Endodermal cell (in vitro differentiated cells): Measurements from ENCODE around the gene HOATZ. TPM values are rescaled to one million over a fixed set of nuclear protein-coding genes. Genes with fewer than 3 reads are reported as not detected.
A peak's percentile ranks its signal among the peaks of the same experiment; 100 is the strongest.

Source experiments
- DNase-seq: peaks from one replicate; pipeline ENCODE4 v3.0.0-alpha.2; 2017
- H3K27ac ChIP-seq: 2 replicates; pipeline ENCODE4 v1.5.1; 2013; ENCODE audit warnings: mild to moderate bottlenecking, low read depth, low read length, moderate library complexity
- H3K27me3 ChIP-seq: 2 replicates; pipeline ENCODE4 v1.6.1; 2013; ENCODE audit warnings: mild to moderate bottlenecking, low read length, moderate library complexity; ENCODE audit not compliant: insufficient read depth, control insufficient read depth, poor library complexity, severe bottlenecking
- H3K36me3 ChIP-seq: 2 replicates; pipeline ENCODE4 v1.7.0; 2013; ENCODE audit warnings: mild to moderate bottlenecking, low read length, moderate library complexity; ENCODE audit not compliant: control insufficient read depth, insufficient read depth
- H3K4me1 ChIP-seq: one replicate; pipeline ENCODE4 v1.7.0; 2013; ENCODE audit warnings: low read length; ENCODE audit not compliant: control insufficient read depth, insufficient read depth
- H3K4me3 ChIP-seq: 2 replicates; pipeline ENCODE4 v1.5.1; 2013; ENCODE audit warnings: mild to moderate bottlenecking, low read length, moderate library complexity
- H3K9ac ChIP-seq: 2 replicates; pipeline ENCODE4 v1.6.1; 2013; ENCODE audit warnings: mild to moderate bottlenecking, low read length, moderate library complexity; ENCODE audit not compliant: poor library complexity, severe bottlenecking; ENCODE audit errors: extremely low read depth
- H3K9me3 ChIP-seq: 2 replicates; pipeline ENCODE4 v1.6.1; 2013; ENCODE audit warnings: mild to moderate bottlenecking, low read length, moderate library complexity; ENCODE audit not compliant: control insufficient read depth
- H3K27ac Mint-ChIP-seq: 2 replicates; pipeline ENCODE4 v1.8.0; 2020; ENCODE audit warnings: mixed read lengths
- H3K27me3 Mint-ChIP-seq: 2 replicates; pipeline ENCODE4 v1.8.0; 2021; ENCODE audit warnings: mild to moderate bottlenecking, mixed read lengths; ENCODE audit not compliant: insufficient read depth
- H3K36me3 Mint-ChIP-seq: 2 replicates; pipeline ENCODE4 v1.8.0; 2020; ENCODE audit warnings: low read depth, mixed read lengths
- H3K4me1 Mint-ChIP-seq: 2 replicates; pipeline ENCODE4 v1.8.0; 2020; ENCODE audit warnings: mixed read lengths
- H3K4me3 Mint-ChIP-seq: 2 replicates; pipeline ENCODE4 v1.8.0; 2020; ENCODE audit warnings: mild to moderate bottlenecking, moderate library complexity, mixed read lengths
- H3K9me3 Mint-ChIP-seq: 2 replicates; pipeline ENCODE4 v1.8.0; 2020; ENCODE audit warnings: mild to moderate bottlenecking, mixed read lengths
- WGBS, 2 experiments: methylation state at CpG; one replicate each; pipeline versions ENCODE4 v1.1.5 to v1.1.7; 2013; ENCODE audit warnings: missing lambda C conversion rate in 2 of 2, mixed read lengths in 1 of 2; ENCODE audit not compliant: insufficient coverage in 1 of 2, insufficient read length in 1 of 2; 5-methylcytosine and 5-hydroxymethylcytosine counted together
- total RNA-seq, 2 donors: library from RNA; stranded (reverse); fragmentation: NEBNext Ultra II Directional in 1 of 2; extraction: Animal tissue kit (Norgen Biotek cat#: 25700) in 1 of 2; gene quantifications; 2 replicates in 1 of 2; 3 replicates in 1 of 2; pipeline ENCODE4 v1.2.1, GENCODE V29; 2021
- TF ChIP-seq, protein P1 (sequence below): fragments of 200-600 bp; sonication (generic); conservative IDR thresholded peaks from 2 replicates; pipeline ENCODE4 v1.5.0; 2021; ENCODE audit warnings: antibody characterized with exemption, mild to moderate bottlenecking

HOATZ gene
- total RNA-seq, 2 donors from 2014 or later: 0.89 TPM; not detected in 1

DNA sequence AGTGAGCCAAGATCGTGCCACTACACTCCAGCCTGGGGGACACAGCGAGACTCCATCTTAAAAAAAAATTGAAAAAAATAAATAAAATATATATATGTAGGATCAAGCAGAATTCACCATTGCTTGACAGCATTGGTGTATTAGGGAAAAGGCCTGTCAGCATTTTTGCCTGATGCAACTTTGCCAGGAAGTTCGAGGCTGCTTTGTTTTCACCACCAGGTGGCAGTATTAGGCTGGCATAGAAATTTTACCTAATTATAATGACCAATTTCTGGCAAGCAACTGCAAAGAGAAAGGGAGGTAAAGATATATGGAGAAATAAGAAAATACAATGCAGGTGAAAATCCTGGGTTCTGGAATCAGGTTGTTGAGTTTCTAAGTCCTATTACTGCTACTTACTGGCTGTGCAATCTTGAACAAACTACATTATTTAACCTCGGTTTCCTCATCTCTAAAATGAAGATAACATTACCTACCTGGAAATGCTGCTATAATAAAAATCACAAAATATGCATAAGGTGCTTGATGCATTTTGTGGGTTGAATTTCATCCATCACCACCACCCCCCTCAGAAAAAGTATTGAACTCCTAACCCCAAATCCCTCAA, 50.6 kb downstream of the HOATZ start:
- Mint-ChIP-seq H3K36me3 (no peaks in the 10 kb centered on the region), H3K9me3 (no peaks in the 10 kb centered on the region), H3K27ac (no peak overlapping the region), H3K4me1 (peaks cover 9% of the 10 kb centered on the region), H3K4me3 (no peak overlapping the region), H3K27me3 (no peaks in the 10 kb centered on the region)
- DNase-seq: peak; percentile 87
- no peaks in the 10 kb centered on the region for H3K36me3 ChIP-seq
- no peak overlapping the region for H3K9ac ChIP-seq
- H3K27me3 ChIP-seq: no peaks in the 10 kb centered on the region
- 65% methylated on average over 3 of the region's 4 CpGs; no CpG with 5 or more reads in 1 of the 2 experiments for WGBS, 2 experiments
- H3K4me3 ChIP-seq: no peak overlapping the region
- TF ChIP-seq, protein P1, sequence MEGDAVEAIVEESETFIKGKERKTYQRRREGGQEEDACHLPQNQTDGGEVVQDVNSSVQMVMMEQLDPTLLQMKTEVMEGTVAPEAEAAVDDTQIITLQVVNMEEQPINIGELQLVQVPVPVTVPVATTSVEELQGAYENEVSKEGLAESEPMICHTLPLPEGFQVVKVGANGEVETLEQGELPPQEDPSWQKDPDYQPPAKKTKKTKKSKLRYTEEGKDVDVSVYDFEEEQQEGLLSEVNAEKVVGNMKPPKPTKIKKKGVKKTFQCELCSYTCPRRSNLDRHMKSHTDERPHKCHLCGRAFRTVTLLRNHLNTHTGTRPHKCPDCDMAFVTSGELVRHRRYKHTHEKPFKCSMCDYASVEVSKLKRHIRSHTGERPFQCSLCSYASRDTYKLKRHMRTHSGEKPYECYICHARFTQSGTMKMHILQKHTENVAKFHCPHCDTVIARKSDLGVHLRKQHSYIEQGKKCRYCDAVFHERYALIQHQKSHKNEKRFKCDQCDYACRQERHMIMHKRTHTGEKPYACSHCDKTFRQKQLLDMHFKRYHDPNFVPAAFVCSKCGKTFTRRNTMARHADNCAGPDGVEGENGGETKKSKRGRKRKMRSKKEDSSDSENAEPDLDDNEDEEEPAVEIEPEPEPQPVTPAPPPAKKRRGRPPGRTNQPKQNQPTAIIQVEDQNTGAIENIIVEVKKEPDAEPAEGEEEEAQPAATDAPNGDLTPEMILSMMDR: peak; percentile 97
- no peaks in the 10 kb centered on the region for H3K9me3 ChIP-seq
- H3K4me1 ChIP-seq: no peaks in the 10 kb centered on the region
- no peak overlapping the region for H3K27ac ChIP-seq

DNA sequence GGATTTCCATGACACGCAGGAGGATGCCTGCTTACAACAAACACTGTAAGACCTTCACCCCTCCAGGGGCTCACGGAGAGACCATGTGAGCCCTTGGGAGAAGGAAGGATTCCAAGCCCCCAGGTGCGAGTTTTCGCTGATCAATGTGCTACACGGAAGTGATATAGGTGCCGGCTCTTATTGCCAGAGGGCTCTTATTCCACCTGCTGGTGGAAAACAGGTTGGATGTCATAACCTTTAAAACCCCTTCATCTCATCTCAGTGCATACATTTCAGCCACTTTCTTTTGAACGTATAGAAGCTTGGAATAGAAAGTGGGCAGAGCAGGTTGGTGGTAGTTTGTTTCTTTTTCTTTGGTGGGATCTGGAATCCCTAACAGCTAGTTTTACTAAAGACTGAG, 51.7 kb downstream of the HOATZ start:
- Histone ChIP-seq H3K27me3 (no peaks in the 10 kb centered on the region), H3K27ac (no peak overlapping the region), H3K4me3 (no peak overlapping the region), H3K9me3 (no peaks in the 10 kb centered on the region), H3K36me3 (no peaks in the 10 kb centered on the region), H3K9ac (no peak overlapping the region), H3K4me1 (no peaks in the 10 kb centered on the region)
- WGBS, 2 experiments: 82 to 88% methylated on average over 2 to 7 of the region's 7 CpGs
- no peak for DNase-seq
- Mint-ChIP-seq H3K27me3 (no peaks in the 10 kb centered on the region), H3K27ac (no peak overlapping the region), H3K9me3 (no peaks in the 10 kb centered on the region), H3K36me3 (no peaks in the 10 kb centered on the region), H3K4me1 (peaks cover 9% of the 10 kb centered on the region), H3K4me3 (no peak overlapping the region)
- TF ChIP-seq, protein P1: peak; percentile 59

DNA sequence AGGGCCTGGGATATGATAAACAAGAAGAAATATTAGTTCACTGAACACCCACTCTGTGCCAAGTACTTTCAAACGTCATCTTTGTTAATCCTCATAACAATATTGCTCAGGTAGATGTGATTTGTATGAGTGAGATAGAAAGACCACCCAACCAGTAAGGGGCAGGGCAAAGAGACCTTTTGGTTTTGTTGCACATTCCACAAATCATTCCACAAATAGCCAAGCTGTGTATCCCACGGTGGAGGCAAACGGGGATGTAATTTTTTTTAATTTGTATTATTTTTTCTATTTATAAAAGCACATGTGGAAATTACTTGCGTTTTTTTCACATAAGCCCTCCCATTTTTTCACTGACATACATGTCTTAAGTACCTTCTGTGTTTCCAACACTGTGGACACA, 54.9 kb downstream of the HOATZ start:
- no peaks in the 10 kb centered on the region for H3K36me3 ChIP-seq
- H3K4me1 ChIP-seq: no peaks in the 10 kb centered on the region
- TF ChIP-seq, protein P1: no peak
- Mint-ChIP-seq H3K36me3 (no peaks in the 10 kb centered on the region), H3K4me3 (no peak overlapping the region), H3K27me3 (no peaks in the 10 kb centered on the region), H3K9me3 (no peaks in the 10 kb centered on the region), H3K4me1 (no peaks in the 10 kb centered on the region), H3K27ac (no peak overlapping the region)
- H3K27ac ChIP-seq: no peak overlapping the region
- H3K4me3 ChIP-seq: no peak overlapping the region
- no peaks in the 10 kb centered on the region for H3K9me3 ChIP-seq
- no peak overlapping the region for H3K9ac ChIP-seq
- DNase-seq: no peak
- no peaks in the 10 kb centered on the region for H3K27me3 ChIP-seq
- WGBS, 2 experiments: 83% methylated on average over 1 of the region's 4 CpGs; no CpG with 5 or more reads in 1 of the 2 experiments
